Stimulated activated CD4-positive, alpha-beta T cell treated with anti-CD3 and anti-CD28 coated beads, Interleukin-4, amount 100 ng/mL, for 4 hours (primary cell): ENCODE results near the gene NCOA3.
"Not testable (repeated sequence)": the region's sequence is repeated elsewhere in the genome, so short reads cannot be mapped to it uniquely, and the experiment has no call there.

Source experiments
- DNase-seq, 2 experiments: peaks; one replicate each; pipeline ENCODE4 v3.0.0-alpha.2; 2020

NCOA3 gene

GRCh38 chr20:47501482-47502270 is at the start of gene NCOA3:
TSS of gene NCOA3 (plus strand) at chr20:47501887. CDS start at chr20:47622248, 120,361 bp downstream.
- DNase-seq, result peak; percentile 93 to 94

- DNase-seq, result no peak
Measured at GRCh38 chr20:47452736-47453161, 48.9 kb upstream of the NCOA3 start.

- DNase-seq, result no peak
Measured at GRCh38 chr20:47453167-47453782, 48.4 kb upstream of the NCOA3 start.

GRCh38 chr20:47454298-47455132 is 47.2 kb upstream of the NCOA3 start:
- no peak for DNase-seq

GRCh38 chr20:47455133-47456040 is 46.3 kb upstream of the NCOA3 start:
- no peak for DNase-seq

GRCh38 chr20:47456041-47456537 is 45.6 kb upstream of the NCOA3 start:
- no peak for DNase-seq

GRCh38 chr20:47456952-47457724 is 44.5 kb upstream of the NCOA3 start:
- DNase-seq, result peak in 1 of 2 experiments; percentile 9

- not testable (repeated sequence) for DNase-seq
Measured at GRCh38 chr20:47458280-47459050, 43.2 kb upstream of the NCOA3 start.

- DNase-seq, result no peak
Measured at GRCh38 chr20:47459344-47460073, 42.2 kb upstream of the NCOA3 start.

GRCh38 chr20:47460761-47461112 is 41.0 kb upstream of the NCOA3 start:
- DNase-seq, result not testable (repeated sequence)

- no peak for DNase-seq
Measured at GRCh38 chr20:47461120-47461685, 40.5 kb upstream of the NCOA3 start.

GRCh38 chr20:47461906-47462305 is 39.8 kb upstream of the NCOA3 start:
- DNase-seq, result not testable (repeated sequence)

GRCh38 chr20:47464380-47465101 is 37.1 kb upstream of the NCOA3 start:
- DNase-seq, result no peak

GRCh38 chr20:47465335-47466090 is 36.2 kb upstream of the NCOA3 start:
- DNase-seq, result no peak

- DNase-seq, result no peak
Measured at GRCh38 chr20:47466213-47466612, 35.5 kb upstream of the NCOA3 start.

GRCh38 chr20:47466704-47467459 is 34.8 kb upstream of the NCOA3 start:
- DNase-seq, result no peak
